ENCODE results near the gene SORBS1.

DNA sequence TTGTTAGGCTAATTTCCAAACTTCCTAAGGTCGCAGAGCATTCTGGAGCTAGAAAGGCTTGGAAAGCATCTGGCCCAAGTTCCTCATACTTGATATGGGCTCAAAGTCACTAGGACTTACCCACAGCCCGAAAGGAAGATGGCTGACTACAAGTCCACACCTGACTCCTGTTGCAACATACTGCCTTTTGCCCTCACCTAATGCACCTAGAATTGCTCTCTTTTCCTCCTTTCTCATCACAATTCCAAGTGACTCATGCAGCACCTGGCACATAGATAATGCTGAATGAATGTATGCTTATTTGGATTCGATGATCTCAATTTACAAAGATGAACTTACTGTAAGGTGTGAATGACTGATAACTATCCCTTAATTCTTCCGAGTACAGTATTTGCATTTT, 131.5 kb downstream of the SORBS1 start:
- no peak for TF ChIP-seq ERF (CRISPR knock-in tag; IDR thresholded peaks at IDR 0.05)
- TF ChIP-seq ZBTB1 (CRISPR knock-in tag; IDR thresholded peaks at IDR 0.05; ENCODE audit: borderline replicate concordance) = no peak
- TF ChIP-seq, protein P1, sequence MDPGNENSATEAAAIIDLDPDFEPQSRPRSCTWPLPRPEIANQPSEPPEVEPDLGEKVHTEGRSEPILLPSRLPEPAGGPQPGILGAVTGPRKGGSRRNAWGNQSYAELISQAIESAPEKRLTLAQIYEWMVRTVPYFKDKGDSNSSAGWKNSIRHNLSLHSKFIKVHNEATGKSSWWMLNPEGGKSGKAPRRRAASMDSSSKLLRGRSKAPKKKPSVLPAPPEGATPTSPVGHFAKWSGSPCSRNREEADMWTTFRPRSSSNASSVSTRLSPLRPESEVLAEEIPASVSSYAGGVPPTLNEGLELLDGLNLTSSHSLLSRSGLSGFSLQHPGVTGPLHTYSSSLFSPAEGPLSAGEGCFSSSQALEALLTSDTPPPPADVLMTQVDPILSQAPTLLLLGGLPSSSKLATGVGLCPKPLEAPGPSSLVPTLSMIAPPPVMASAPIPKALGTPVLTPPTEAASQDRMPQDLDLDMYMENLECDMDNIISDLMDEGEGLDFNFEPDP (CRISPR knock-in tag; conservative IDR thresholded peaks at IDR 0.05) = no peak
- no peak for TF ChIP-seq FOXP1 (IDR thresholded peaks at IDR 0.05)
- no peak for TF ChIP-seq FOXP1 (CRISPR knock-in tag; IDR thresholded peaks at IDR 0.05)
- no peak for TF ChIP-seq ELF1 (CRISPR knock-in tag; IDR thresholded peaks at IDR 0.05)
- no peak for TF ChIP-seq ZNF747 (CRISPR knock-in tag; IDR thresholded peaks at IDR 0.05; ENCODE audit: borderline replicate concordance)
- no peak for TF ChIP-seq STAG1 (CRISPR knock-in tag; IDR thresholded peaks at IDR 0.05)
- TF ChIP-seq ZFYVE20 (CRISPR knock-in tag; IDR thresholded peaks at IDR 0.05; ENCODE audit: borderline replicate concordance, low read depth) = no peak
